NCI-H82 treated with DMSO at 0.1 percent for 48 hours (cell line): ENCODE data around the gene ANKRD13D.
"Not testable (repeated sequence)": the region's sequence is repeated elsewhere in the genome, so short reads cannot be mapped to it uniquely, and the experiment has no call there.

ENCODE experiments used
- DNase-seq: peaks from one replicate; lab custom pipeline; 2025; ENCODE audit not compliant: unreplicated experiment; lab: John Stamatoyannopoulos, UW

ANKRD13D gene

GRCh38 chr11:67289226-67289650 lies at the start of gene ANKRD13D:
Gene ANKRD13D (plus strand): TSS chr11:67289303. CDS start chr11:67289461, 158 bp downstream.
- DNase-seq = no peak

DNA sequence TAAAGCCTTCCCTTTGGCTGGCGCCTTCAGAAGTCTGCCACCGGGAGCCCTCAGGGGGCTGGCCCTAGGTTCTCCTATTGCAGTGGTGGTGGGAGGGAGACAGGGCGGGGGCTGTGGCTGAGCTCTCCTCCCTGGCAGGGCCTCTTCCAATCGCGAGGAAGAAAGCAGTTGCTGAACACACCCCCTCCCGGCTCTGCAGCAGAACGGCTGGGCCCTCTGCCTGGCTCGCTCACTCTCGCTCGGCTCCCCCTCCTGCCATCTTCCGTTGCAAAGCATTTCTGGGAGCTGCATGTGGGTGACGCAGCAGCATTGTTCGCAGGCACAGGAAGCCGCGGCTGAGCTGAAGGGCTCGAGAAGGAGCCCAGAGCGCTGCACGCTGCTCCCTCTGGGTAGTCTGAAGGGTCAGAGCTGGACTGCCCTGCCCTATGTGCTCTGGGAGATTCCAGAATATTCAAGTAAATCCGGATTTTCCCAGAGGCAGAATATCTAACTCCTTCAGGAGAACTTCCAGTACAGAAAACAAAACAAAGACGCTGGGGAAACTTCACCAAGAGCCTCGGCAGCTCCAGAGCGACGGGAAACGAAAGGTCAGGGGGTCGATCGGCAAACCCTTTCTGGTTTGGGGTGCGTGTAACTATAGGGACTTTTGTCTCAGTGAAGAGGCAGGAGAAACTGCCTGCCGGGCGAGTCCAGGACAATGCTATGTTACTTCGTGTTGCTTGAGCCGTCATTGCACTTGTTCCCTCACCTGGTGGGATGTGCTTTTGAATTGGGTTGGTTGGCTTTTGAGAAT lies 49.1 kb upstream of the ANKRD13D start:
- DNase-seq = peak; percentile 93

- DNase-seq = peak; percentile 51
Observed at GRCh38 chr11:67240576-67241389, 48.3 kb upstream of the ANKRD13D start.

GRCh38 chr11:67242548-67242947 lies 46.6 kb upstream of the ANKRD13D start:
- DNase-seq = no peak

- DNase-seq = no peak
Observed at GRCh38 chr11:67243051-67243450, 46.1 kb upstream of the ANKRD13D start.

- DNase-seq = no peak
Observed at GRCh38 chr11:67245046-67245445, 44.1 kb upstream of the ANKRD13D start.

- no peak for DNase-seq
Observed at GRCh38 chr11:67247946-67248550, 41.1 kb upstream of the ANKRD13D start.

DNA sequence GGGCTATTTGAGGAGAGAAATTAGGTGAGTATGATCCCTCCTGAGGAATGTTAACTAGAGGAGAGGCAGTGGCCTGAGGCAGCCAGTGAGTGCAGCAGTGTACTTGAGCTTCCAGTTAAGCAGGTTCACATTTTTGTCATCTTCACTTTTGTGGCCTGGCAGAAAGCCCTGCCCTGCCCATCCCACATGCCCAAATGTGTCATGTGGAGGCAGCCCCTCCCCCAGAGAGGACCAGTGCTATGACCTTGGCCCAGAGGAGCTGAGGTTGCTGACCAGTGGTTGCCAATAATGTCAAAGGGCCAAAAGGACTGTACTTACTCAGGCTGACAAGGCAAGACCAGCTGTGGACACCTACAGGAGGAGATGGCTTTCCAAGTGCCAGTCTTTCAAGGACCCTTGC lies 40.5 kb upstream of the ANKRD13D start:
- no peak for DNase-seq

DNA sequence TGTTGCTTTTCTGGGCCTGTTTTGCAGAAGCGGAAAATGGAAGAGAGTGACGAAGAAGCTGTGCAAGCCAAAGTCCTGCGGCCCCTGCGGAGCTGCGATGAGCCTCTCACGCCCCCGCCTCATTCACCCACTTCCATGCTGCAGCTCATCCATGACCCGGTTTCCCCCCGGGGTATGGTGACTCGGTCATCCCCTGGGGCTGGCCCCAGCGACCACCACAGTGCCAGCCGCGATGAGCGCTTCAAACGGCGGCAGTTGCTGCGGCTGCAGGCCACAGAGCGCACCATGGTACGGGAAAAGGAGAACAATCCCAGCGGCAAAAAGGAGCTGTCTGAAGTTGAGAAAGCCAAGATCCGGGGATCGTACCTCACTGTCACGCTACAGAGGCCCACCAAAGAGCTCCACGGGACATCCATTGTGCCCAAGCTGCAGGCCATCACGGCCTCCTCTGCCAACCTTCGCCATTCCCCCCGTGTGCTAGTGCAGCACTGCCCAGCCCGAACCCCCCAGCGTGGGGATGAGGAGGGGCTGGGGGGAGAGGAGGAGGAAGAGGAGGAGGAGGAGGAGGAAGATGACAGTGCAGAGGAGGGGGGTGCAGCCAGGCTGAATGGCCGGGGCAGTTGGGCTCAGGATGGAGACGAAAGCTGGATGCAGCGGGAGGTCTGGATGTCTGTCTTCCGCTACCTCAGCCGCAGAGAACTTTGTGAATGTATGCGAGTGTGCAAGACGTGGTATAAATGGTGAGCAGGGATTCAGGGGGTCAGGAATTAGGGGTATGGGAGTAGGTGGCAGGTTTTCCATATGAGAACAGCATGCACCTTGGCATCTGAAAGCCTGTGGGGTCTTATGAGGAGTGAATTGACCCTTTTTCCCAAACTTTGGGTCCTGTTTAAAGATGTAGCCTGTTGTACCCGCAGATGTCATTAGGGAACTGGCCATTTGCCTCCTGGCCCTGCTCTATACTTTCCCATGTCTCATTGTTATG lies 38.8 kb upstream of the ANKRD13D start:
- DNase-seq = no peak

GRCh38 chr11:67251841-67252240 lies 37.3 kb upstream of the ANKRD13D start:
- DNase-seq = no peak

- DNase-seq = no peak
Observed at GRCh38 chr11:67252831-67253239, 36.3 kb upstream of the ANKRD13D start.

- no peak for DNase-seq
Observed at GRCh38 chr11:67253872-67254624, 35.1 kb upstream of the ANKRD13D start.

DNA sequence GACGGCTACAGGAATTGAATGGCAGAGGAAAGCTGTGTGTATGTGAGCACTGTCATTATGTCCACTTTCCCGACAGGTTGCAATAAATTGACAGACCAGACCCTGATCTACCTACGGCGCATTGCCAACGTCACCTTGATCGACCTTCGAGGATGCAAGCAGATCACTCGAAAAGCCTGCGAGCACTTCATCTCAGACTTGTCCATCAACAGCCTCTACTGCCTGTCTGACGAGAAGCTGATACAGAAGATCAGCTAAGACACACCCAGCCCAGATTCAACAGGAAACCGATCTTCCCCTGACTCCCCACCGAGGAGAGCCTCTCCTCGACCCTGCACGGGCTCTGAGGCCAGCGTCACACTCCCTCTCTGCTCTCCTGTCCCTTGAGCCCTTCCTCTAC lies 34.3 kb upstream of the ANKRD13D start:
- no peak for DNase-seq

DNA sequence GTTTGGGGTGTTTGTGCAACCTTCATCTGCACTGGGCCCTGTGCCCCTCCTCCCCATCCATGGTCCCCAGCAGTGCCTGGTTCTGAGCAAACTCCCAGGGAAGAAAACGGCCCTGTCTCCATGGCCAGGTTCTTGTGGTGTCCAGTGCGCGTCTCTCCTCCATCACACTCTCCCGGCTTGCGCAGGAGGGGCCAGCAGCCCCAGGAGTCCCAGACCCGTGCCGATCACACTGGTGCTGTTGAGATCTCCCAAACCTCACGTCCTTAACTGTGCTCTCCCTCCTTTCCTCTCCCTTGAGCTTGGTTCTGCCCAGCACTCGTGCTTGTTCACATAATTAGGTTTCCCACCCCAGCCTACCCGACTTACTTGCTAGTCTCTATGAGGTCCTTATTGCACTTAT lies 33.8 kb upstream of the ANKRD13D start:
- DNase-seq = no peak

DNA sequence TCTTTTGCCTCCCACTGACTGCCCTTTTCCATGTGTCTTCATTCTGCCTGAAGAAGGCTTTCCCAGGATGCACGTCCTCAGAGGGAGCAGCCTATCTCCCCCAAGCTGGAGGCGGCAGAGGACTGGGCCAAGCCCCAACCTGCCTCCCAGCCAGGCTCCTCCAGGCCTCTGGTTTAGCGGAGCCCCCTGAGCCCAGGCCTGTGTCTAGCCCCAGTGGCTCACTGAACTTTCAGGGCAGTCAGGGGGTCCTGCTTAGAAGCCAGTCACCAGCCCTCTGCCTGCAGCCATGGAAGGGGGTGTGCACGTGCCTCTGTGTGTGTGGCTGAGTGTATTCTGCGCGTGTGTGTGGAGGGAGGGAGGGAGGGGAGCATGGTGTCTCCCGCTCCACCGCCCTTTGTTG lies 33.2 kb upstream of the ANKRD13D start:
- DNase-seq = no peak

GRCh38 chr11:67256477-67257135 lies 32.5 kb upstream of the ANKRD13D start:
- no peak for DNase-seq

DNA sequence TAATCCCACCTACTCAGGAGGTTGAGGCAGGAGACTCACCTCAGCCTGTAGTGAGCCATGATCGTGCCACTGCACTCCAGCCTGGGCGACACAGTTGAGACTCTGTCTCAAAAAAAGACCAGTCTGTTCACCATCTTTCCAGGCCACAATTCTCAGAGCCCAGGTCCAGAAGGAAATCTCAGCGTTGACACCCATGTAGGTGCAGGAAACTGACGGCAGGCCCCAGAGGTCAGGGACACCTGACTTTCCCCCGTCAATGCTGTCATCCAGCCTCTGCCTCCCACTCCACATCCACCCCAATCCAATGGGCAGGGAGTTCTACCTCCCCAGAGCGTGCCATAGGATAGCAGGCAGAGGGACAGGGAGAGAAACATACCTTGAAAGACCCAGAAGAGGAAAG lies 28.7 kb upstream of the ANKRD13D start:
- no peak for DNase-seq

DNA sequence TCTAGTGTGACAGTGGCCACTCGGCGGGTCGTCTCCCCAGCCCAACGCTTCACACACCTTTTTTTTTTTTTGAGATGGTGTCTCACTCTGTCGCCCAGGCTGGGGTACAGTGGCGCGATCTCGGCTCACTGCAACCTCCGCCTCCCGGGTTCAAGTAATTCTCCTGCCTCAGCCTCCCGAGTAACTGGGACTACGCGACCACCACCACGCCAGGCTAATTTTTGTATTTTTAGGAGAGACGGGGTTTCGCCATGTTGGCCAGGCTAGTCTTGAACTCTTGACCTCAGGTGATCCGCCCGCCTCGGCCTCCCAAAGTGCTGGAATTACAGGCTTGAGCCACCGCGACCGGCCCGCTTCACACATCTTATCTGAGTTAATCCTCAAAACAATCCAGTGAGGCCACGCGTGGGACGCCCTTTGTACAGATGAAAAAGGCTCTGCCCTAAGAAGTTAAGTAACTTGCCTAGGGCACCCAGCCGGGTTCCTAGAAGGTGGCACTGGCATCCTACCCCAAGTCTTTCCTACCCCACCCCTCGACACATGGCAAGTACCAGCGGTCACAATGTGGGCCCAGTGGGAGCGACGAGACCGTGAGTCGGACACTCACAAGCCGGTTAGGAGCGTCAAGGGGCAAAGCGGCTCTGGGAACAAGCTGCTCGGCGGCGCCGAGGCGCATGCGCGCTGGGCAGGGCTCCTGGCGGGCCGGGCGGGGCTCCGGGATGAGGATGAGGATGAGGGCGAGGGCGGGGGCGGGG lies 28.0 kb upstream of the ANKRD13D start:
- not testable (repeated sequence) for DNase-seq

DNA sequence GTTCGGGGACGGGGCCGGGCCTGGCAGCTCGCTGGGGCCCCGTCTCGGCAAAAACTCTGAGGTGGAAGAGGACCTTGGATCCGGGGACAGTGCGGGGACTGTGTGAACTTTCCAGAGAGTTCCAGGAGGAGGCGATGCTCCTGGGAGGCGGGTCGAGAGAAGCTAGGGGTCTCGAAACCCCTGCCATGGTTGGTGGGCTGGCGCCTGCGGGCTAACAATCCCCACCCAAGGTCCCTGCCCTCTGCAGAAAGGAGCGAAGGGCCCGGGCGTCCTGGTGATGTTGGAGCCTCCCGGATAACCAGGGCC lies 27.5 kb upstream of the ANKRD13D start:
- no peak for DNase-seq
